ENCODE measurements around the gene IGSF6.
"Not testable (repeated sequence)": the region's sequence is repeated elsewhere in the genome, so short reads cannot be mapped to it uniquely, and the experiment has no call there.

IGSF6 gene

DNA sequence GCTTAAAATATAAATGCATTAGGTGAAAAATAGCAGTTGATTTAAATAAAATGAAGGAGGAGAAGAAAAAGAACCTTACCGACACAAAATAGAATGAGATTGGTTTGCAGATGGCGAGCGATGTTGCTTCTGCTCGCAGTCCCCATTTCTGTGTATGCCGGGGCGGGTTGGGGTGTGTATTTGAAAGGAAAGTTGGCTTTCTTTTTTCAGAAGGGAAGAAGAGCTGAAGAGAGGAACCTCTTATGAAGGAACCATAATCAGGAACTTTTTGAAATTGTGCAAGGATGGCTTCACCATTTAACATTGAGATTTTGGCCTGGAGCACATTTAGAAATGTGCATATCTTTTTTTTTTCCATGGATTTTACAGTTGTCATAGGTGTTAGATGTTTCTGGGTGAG is at the start of gene IGSF6:
TSS of gene IGSF6 (minus strand) at position 156 of the 400 bp plus-strand sequence. CDS start at position 146, 10 bp downstream.
- no peak for DNase-seq

DNA sequence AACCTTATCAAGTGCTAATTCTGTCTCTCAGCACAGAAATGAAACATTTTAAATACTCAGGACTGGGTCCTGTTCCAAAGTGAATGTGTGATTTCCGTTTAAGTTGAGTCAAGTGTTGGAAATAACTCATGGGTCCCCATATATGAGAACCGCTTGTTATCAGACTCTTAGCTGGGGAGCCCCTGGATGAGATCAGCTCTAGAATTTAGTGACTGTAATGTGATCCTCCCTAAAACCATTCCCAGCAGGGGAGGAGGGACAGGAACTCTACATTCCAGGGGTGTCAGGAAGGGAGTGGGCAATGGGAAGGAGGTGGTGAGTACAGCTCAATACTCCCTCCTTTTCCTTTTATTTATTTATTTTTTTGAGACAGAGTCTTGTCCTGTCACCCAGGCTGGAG is 48.9 kb upstream of the IGSF6 start:
- DNase-seq = no peak

- no peak for DNase-seq
Observed at GRCh38 chr16:21698169-21699032, 46.0 kb upstream of the IGSF6 start.

DNA sequence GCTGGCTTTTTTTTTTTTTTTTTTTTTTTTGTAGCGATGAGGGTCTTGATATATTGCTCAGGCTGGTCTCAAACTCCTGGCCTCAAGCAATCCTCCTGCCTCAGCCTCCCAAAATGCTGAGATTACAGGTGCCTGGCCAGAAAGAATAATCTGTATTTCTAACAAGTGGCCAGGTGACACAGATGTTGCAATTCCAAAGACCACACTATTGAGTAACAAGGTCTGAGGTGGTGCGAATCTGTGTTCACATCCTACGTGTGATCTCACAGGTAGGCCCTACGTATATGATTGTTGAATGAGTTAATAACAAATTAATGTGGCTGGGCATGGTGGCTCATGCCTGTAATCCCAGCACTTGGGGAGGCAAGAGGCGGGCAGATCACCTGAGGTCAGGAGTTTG is 44.6 kb upstream of the IGSF6 start:
- no peak for DNase-seq

GRCh38 chr16:21694609-21695008 is 42.2 kb upstream of the IGSF6 start:
- DNase-seq = no peak

DNA sequence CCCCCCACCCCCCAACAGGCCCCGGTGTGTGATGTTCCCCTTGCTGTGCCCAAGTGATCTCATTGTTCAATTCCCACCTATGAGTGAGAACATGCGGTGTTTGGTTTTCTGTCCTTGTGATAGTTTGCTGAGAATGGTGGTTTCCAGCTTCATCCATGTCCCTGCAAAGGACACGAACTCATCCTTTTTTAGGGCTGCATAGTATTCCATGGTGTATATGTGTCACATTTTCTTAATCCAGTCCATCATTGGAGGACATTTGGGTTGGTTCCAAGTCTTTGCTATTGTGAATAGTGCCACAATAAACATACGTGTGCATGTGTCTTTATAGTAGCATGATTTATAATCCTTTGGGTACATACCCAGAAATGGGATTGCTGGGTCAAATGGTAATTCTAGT is 38.6 kb upstream of the IGSF6 start:
- not testable (repeated sequence) for DNase-seq

GRCh38 chr16:21689107-21689506 is 36.7 kb upstream of the IGSF6 start:
- no peak for DNase-seq

DNA sequence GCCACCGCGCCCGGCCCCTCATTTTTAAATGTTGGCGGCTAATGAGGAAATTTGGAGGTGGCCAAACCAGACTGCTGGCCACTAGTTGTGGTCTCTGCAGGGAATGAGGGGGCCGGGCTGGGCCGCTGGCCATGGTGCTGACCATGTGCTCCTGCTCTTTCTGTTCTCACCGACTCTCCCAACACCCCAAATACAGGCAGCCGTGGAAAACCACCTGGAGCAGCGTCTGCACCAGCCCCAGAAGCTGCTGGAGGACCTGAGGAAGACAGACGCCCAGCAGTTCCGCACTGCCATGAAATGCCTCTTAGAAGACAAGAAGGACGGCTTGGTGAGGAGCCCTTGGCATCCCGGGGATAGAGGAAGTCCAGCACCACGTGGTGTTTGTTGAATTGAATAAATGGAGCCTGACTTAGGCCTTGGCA is 32.6 kb upstream of the IGSF6 start:
- DNase-seq = no peak

DNA sequence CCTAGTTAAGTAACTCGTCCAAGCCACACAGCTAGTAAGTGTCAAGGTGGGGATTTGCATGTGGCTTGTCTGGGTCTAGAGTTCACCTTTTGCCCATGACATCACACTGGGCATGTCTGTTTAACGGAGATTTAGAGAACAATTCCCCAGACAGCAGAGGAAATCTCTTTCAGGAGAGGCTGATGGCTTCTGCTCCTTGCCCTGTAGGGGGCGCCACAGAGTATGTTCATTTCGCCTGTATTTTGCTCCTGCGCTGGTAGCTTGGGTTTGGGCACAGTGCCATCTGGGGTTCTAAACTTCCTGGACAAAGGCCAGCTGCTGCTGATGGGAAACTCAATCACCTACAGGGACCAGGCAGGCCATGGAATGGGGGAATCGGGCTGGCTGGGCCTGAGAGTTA is 31.8 kb upstream of the IGSF6 start:
- DNase-seq = no peak

DNA sequence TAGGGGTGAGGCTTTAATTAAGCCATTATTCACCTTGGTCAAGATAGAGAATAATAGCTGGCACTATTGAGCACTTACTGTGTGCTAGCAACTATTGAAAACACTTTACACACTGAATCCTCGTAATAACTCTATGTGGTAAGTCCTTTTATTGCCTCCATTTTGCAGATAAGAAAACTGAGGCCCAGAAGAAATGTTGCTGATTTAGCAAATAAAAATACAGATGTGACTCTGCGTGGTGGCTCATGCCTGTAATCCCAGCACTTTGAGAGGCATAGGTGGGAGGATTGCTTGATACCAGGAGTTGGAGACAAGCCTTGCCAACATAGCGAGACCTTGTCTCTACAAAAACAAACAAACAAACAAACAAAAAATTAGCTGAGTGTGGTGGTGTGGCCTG is 30.8 kb upstream of the IGSF6 start:
- DNase-seq = no peak

DNA sequence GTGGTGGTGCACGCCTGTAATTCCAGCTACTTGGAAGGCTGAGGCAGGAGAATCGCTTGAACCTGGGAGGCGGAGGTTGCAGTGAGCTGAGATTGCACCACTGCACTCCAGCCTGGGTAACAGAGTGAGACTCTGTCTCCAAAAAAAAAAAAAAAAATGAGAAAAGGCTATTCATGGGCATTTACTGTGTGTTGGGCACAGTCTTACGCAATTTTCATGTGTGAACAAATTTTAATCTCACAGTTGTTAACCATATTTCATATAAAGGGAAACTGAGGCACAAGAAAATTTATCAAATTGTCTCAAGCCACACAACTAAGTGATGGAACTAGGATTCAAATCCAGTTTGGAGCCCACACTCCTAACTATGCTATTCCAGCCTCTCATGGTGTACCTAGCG is 28.3 kb upstream of the IGSF6 start:
- DNase-seq = not testable (repeated sequence)

DNA sequence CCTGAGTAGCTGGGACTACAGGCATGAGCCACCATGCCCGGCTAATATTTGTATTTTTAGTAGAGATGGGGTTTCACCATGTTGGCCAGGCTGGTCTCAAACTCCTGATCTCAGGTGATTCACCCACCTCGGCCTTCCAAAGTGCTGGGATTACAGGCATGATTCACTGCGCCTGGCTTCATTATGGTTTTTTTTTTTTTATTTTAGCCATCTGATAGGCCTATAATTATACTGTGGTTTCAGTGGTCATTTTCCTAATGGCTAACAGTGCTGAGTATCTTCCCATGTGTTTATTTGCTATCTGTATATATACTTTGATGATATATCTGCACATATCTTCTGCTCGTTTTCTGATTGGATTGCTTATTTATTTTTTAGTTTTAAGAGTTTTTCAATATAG is 22.0 kb upstream of the IGSF6 start:
- DNase-seq = not testable (repeated sequence)

GRCh38 chr16:21673469-21673868 is 21.1 kb upstream of the IGSF6 start:
- no peak for DNase-seq

DNA sequence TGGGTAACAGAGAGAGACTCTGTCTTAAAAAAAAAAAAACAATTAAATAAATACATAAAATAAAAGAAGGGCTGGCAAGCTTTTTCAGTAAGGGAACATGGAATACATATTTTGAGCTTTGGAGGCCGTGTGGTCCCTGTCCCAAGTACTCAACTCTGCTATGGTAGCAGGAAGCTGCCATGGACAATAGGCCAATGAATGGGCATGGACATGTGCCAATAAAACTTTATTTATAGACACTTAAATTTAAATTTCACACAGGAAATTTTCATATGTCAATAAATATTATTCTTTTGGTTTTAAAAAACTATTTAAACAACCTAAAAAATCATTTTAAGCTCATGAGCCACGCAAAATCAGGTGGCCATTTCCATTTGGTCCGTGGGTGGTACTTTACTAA is 15.2 kb upstream of the IGSF6 start:
- no peak for DNase-seq

DNA sequence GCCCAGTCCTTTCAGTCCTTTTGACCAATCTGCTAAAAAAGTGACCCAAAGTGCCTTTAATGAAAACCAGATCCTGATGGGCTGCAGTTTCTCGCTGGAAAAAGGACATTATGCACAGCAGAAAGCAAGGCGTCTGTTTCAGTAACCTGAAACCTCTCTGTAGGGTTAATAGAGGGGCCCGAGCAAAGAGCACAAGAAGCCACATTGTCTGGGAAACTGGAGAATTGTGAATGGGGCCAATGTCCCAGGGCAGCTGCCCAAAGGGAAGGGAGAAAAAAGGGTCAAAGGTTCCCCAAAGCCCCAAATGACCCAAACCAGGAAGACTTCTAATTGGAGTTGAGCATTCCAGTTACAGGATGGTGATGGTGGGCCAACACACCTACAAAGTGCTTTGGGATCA is 14.4 kb upstream of the IGSF6 start:
- DNase-seq = no peak

GRCh38 chr16:21664801-21665492 is 12.5 kb upstream of the IGSF6 start:
- no peak for DNase-seq

DNA sequence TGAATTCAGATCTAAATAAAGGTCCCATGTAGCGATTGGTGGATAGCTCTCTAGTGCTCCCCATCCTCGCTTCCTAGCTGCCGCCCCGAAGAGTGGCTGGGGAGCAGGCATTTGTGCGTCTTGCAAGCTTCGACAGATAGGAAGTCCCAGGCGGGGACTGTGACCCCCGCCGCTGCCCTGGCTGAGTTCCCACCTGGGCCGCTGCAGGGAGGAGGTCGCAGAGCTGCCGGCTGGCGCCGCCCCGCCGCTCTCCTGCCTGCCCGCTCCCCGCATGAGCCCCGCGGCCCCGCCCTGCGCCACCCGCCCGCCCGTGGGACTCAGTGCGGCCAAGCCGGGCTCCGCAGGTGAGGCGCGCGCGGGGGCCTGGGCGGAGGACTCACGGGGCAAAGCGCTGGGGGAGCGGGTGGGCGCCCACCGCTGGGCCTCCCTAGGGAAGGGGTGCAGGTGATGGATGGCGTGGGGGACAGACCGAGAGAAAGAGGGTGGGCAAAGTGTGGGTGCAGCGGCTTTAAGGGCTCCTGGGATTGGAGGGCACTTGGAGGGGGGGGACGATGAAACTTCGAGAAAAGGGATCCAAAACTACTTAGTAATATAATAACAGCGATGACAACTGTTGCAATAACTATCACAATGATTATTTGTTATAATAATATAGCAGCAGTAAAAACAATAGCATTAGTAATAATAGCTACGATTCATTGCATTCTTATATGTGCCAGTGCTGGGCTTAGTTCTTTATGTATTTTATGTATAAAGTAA is 11.7 kb upstream of the IGSF6 start, which contains the start of gene OTOA:
TSS of gene OTOA (plus strand) at position 80 of the 759 bp plus-strand sequence. CDS start 14,547 bp downstream, outside the sequence.
- DNase-seq = no peak

DNA sequence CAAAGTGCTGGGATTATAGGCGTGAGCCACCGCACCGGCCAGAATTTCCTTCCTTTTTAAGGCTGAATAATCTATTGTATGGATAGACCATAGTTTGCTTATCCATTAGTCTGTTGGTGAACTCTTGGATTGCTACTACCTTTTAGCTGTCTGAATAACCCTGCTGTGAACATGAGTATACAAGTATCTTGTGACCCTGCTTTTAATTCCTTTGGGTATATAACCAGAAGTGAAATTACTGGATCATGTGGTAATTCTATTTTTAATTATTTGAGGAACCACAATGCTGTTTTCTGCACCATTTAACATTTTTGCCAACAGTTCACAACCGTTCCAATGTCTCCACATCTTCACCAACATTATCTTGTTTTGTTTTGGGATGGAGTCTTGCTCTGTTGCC is 6.7 kb upstream of the IGSF6 start:
- DNase-seq = no peak

DNA sequence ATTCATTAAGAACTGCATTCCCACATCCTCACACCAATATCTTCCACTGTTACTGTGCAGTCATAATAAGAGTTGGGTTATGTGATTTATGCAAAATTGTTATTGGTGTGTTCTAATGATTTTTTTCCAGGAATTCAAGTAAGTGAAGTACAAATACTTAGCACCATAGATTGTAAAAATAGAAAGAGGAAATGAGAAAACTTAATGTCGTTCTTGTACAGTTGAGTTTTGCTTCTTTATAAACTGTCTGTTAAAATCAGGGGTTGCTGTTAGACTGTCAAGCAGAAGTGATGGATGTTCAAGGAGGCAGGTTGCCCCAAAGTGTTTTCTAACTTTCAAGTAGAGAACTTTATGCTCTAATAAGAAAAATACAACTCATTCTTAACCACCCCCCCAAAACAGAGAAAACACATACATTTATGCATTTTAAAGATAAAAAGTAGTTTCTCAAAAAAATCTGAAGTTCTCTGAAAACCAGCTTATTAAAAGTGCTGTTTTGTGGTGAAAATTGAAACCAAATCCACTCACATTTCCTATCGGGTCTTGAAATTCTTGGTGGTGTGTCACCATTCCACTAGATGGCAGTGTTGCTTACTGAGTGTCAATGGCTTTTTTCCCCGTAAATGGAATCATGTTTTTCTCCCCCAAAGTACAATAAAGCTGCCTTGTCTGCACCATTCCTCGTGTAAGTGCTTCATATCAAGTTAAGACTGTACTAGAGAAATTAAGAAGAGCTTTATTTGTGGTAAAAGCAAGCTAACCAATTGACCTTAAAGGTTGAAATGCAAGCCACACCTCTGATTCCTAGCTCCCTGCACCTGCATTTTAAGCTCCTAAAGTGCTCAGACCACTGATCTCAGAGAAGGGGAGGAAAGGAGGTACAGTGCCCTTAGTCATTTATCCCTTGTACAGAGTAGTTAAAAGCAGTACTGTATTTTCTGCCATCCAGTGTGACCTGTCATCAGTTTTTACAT is 4.7 kb upstream of the IGSF6 start:
- peak in 1 of 2 experiments; percentile 0 for DNase-seq

DNA sequence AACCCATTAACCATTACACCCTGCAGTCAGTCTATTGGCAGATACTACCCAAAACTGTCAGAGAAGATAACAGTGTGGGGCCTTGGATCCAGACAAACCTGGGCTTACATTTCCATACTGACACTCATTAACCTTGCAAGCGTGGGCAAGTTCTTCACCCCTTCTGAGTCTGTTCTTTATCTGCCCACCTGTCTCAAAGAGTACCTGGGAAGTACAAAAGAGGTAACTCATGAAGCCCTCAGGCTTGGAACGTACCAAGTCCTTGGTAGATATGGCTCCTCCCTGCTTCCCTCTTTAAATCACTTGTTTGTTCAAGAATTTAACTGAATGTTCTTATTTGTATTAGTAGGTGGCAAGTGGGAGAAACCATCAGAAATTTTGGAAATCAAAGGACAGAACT is 2.5 kb upstream of the IGSF6 start:
- DNase-seq = no peak

DNA sequence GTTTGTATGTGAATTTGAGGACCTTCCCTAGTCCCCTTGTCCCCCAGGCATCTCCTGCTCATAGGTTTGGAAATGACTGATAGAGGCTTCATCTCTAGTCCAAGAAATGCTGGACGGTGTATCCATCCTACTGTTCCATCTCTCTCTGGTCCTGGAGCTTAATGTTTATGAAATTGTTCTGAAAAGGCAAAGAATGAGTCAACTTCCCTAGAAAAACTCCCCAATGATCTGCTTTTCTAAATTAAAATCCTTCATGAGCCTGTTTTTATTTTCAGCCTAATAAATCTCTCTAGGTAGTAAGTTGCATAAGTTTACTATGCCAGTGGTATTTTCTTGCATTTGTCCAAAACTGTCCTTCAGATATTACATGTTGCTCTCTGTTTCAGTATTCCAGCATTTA is 2.1 kb upstream of the IGSF6 start:
- no peak for DNase-seq

DNA sequence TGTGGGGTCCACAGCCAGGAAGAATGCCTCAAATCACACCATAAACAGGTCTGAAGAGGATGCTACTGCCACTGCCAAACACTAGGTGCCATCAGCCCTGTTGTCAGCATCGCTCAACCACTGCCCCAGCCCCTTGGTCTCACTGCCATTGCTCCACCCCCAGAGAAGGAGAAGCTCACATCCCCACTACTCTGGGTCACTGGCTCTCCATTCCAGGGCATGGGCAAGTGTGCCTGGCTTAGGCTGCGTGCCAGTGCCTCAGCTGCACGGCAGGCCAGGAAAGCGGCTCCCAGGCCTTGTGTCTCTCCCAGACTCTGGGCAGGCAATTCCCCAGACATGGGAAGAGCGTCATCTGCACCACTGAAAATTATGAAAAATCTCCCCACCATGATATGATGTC is 1.2 kb upstream of the IGSF6 start:
- peak in 1 of 2 experiments; percentile 0 for DNase-seq

All from NCI-H187 (cell line).